Measurements from ENCODE around the gene MAP7.

DNA sequence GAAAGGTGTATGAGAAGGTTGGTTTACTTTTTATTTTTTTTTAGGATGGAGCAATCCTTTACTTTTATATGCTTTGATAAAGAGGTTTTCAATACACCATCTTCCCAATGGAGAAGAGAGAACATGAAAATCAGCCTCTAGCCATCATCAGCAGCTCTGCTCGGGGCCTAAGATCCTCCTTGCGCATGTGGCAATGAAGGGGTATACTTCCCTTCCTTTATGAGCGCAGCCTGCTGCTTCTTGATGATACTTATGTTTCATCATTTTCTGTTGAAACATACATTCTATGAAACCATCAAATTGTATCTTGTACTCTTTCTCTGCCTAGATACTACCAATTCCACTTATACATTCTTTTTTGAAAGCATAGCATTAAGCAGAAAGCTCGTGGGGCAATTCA lies 74.5 kb downstream of the MAP7 start:
- TF ChIP-seq, protein P1, sequence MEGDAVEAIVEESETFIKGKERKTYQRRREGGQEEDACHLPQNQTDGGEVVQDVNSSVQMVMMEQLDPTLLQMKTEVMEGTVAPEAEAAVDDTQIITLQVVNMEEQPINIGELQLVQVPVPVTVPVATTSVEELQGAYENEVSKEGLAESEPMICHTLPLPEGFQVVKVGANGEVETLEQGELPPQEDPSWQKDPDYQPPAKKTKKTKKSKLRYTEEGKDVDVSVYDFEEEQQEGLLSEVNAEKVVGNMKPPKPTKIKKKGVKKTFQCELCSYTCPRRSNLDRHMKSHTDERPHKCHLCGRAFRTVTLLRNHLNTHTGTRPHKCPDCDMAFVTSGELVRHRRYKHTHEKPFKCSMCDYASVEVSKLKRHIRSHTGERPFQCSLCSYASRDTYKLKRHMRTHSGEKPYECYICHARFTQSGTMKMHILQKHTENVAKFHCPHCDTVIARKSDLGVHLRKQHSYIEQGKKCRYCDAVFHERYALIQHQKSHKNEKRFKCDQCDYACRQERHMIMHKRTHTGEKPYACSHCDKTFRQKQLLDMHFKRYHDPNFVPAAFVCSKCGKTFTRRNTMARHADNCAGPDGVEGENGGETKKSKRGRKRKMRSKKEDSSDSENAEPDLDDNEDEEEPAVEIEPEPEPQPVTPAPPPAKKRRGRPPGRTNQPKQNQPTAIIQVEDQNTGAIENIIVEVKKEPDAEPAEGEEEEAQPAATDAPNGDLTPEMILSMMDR (IDR thresholded peaks at IDR 0.05), result no peak
- no peak for TF ChIP-seq POLR2A (IDR thresholded peaks at IDR 0.05)

All from heart left ventricle (tissue), 13 donors.